Fibroblast of villous mesenchyme (primary cell): ENCODE measurements around the gene TICAM2. TPM values are rescaled to one million over a fixed set of nuclear protein-coding genes. Genes with fewer than 3 reads are reported as not detected.

Experiments
- DNase-seq: peaks from one replicate; pipeline ENCODE4 v3.0.0-alpha.2; 2010; ENCODE audit warnings: low read depth
- H3K4me3 ChIP-seq: 2 replicates; pipeline ENCODE4 v1.5.1; 2011; ENCODE audit warnings: low read depth, mild to moderate bottlenecking, low read length
- total RNA-seq: library from RNA; depleted of rRNA; stranded (reverse); fragments of >200 nt; gene quantifications from 2 replicates; pipeline ENCODE4 v1.2.3, GENCODE V29; 2012
- TF ChIP-seq, protein P1 (sequence below): IDR thresholded peaks from 2 replicates; pipeline ENCODE4 v1.5.1; 2012; ENCODE audit warnings: low read depth, mild to moderate bottlenecking, low read length; ENCODE audit not compliant: insufficient read depth

Gene TICAM2
- total RNA-seq, 1 donor, result 6.9 TPM

DNA sequence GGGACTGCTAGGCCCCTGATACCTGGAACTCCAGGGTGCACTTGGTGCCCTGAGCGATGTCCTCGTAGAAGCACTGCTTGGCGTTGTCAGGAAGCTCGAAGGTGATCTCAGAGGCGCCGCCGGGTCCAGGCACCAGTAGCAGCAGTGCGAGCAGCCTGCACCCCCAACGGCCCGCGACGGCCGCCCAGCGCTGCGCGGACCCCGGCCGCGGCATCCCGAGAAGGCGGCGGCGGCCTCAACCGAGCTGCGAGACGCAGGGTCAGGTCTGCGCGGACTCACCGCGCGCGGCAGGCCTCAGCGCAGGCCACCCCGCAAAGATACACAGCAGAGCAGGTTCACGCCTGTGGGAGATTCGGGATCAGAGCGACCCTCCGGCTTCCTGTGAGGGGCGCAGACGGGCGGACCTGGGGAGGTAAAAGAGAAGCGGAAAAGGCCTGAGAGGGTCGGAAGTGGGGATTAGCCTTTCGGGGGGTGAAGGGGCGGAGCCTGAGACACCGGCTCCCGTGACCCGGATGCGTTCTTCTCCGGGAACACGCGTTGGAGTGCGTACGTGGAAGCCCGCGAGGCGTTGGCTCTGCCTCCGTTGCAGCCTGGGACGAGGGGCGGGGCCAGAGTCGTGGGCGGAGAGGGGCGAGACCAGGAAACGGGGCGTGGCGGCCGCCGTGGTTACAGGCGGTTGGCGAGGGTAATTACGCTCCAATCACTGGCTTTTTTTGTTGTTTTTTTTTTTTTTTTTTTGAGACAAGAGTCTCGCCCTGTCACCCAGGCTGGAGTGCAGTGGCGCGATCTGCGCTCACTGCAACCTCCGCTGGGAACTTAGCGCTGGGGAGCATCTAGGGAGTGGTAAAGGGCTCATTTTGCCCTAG, 23.5 kb upstream of the TICAM2 start, which contains the start of gene TMED7:
Gene TMED7, minus strand, starts transcription at position 458 of the 866 bp plus-strand sequence. Its CDS starts 244 bp downstream, at position 214.
- peak; percentile 99 for DNase-seq
- peak within 1 kb of the TSS; percentile 90 for H3K4me3 ChIP-seq
- TF ChIP-seq, protein P1, sequence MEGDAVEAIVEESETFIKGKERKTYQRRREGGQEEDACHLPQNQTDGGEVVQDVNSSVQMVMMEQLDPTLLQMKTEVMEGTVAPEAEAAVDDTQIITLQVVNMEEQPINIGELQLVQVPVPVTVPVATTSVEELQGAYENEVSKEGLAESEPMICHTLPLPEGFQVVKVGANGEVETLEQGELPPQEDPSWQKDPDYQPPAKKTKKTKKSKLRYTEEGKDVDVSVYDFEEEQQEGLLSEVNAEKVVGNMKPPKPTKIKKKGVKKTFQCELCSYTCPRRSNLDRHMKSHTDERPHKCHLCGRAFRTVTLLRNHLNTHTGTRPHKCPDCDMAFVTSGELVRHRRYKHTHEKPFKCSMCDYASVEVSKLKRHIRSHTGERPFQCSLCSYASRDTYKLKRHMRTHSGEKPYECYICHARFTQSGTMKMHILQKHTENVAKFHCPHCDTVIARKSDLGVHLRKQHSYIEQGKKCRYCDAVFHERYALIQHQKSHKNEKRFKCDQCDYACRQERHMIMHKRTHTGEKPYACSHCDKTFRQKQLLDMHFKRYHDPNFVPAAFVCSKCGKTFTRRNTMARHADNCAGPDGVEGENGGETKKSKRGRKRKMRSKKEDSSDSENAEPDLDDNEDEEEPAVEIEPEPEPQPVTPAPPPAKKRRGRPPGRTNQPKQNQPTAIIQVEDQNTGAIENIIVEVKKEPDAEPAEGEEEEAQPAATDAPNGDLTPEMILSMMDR, result no peak

DNA sequence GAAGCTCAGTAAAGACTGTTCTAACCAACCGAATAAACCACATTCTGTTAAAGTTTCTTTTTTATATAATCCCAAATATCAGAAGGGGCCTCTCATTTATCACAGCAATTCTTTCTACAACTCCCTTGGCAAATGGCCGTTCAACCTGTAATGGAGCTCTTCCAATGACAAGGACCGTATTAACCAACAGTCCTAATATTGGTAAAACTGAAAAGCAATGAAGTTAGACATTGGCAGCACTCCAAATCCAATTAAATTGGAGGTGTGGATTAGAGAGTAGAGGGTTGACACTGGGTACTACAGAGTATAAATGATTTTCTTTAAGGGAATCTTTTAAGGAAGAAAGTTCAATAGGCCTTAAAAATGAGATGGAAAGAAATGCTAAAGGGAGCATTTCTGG, 22.7 kb upstream of the TICAM2 start:
- peak overlapping the region; percentile 90 for H3K4me3 ChIP-seq
- DNase-seq, result no peak
- TF ChIP-seq, protein P1, result no peak

DNA sequence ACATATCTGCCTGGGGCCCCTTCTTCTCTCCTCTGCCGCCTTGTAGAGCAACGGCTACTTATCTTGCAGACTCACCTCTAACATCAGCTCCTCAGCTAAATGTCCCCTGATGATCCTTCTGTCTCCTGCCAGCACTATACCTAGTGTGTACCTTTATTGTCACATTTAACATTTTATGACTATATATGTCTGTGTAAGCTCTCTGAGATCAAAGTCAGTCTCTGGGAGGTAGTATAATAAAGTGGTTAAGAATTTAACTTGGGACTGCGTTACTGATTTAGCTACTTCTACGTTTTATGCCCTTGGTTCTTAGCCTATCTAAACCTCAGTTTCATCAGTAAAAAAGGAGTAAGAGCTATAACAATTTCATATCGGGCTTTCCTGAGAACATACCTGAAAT, 21.4 kb upstream of the TICAM2 start:
- H3K4me3 ChIP-seq, result peak overlapping the region; percentile 90
- TF ChIP-seq, protein P1, result no peak
- no peak for DNase-seq

DNA sequence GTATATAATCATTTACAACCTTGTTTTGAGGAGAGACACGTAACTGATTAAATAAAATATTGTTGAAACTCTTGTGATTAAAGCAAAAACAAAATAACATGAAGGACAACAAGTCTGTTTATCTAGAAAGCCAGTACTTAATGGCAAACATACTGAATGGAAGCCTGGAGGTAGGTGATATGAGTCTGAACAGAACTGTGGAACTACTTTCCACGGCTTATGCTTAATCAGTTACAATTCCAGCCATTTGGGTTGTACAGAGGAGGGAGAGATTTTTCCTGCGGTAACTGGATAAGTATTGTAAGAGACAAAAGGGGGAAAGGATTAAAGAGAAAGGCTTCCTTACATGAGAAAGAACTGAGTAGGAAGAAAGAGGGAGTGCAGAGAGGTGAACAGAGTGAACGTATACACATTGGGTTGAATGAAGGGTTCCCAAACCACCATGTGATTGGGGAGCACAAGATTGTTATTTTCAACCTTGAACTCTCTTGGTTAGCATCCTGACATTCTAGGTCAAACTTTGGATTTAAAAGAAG, 19.2 kb upstream of the TICAM2 start:
- TF ChIP-seq, protein P1, result no peak
- DNase-seq, result no peak
- H3K4me3 ChIP-seq, result no peak overlapping the region

DNA sequence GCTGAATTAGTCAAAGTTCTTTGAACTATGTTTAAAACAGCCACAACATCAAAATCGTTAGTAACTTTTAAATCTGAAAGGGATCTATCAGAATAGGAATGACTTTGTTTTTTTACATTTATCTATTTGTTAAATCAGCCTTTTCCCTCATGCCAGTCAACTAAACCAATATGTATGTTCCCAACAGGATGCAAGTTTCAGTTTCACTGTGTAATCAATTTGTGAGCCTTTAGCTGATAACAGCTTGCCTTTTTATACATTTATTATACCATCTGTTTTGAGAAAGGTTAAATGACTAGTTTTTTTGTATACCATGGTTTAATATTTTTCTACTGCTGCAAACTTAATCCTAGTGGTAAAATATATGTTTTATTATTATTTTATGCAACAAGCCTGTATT, 14.6 kb upstream of the TICAM2 start:
- TF ChIP-seq, protein P1, result no peak
- no peak overlapping the region for H3K4me3 ChIP-seq

DNA sequence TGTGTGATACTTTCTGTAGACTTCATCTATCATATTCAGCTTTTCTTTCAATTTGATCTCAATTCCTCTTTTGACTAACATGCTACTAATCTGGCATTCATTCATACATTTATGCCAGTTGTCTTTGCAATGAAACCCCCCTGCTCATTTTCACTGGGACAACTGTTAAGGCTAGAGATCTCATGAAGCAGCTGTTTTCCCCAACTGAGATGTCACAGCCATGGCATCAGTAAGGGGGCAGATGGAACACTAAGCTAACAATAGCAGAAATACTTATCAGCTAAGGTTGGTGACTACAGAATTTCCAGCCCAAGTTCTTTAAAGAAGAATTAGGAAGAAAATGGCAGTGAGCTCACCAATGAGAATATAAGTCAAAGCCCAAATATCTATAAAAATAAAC, 14.2 kb upstream of the TICAM2 start:
- DNase-seq, result no peak
- TF ChIP-seq, protein P1, result no peak

More for the DNA sequence above, 14.6 kb upstream of the TICAM2 start:
- no peak for DNase-seq

More for the DNA sequence above, 14.2 kb upstream of the TICAM2 start:
- H3K4me3 ChIP-seq, result no peak overlapping the region
